Astrocyte of the spinal cord (primary cell): ENCODE measurements around the gene PLAC8.
"Not testable (repeated sequence)": the region's sequence is repeated elsewhere in the genome, so short reads cannot be mapped to it uniquely, and the experiment has no call there.

Experiments used
- DNase-seq: peaks from one replicate; pipeline ENCODE4 v3.0.0; 2011; ENCODE audit warnings: low read depth, low spot score
- H3K4me3 ChIP-seq: 2 replicates; pipeline ENCODE4 v1.5.1; 2011; ENCODE audit warnings: low read depth, mild to moderate bottlenecking, low read length, moderate library complexity
- CTCF ChIP-seq: IDR thresholded peaks from 2 replicates; pipeline ENCODE4 v1.5.1; 2012; ENCODE audit warnings: low read depth, mild to moderate bottlenecking, low read length, inconsistent platforms
- in situ Hi-C: cut with HindIII; loops from 2 replicates; pipeline ENCODE4 v1.10.0; 2017; ENCODE audit warnings: low sequenced_read_pairs

Gene PLAC8

DNA sequence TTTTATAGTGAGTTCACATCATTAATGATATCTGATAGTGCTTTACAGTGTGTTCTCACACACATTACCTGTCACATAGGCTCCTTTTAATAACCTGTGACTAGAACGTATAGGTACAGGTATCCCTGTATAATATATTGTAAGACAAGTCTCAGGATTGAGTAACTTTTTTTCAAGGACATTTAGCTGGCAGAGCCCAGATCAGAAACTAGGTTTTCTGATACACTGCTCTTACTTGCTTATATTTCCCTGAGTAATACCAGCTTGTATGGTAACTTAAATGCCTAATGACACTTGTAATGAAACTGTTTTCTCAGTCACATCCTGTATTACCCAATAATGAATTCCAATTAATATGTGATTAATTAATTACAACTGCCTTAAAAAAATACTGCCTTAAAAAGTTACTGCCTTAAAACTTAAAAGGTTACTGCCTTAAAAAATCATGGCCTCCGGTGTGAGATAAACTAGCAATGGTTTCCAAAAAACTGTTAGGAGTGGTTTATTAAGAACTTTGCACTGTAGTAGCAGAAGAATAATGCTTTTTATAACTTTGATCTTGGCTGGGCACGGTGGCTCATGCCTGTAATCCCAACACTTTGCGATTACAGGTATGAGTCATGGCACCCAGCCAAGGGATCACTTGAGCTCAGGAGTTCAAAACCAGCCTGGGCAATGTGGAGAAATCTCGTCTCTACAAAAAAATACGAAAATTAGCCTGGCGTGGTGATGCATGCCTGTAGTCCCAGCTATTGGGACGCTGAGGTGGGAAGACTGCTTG lies 67.6 kb downstream of the PLAC8 start:
- in situ Hi-C loops, result no loop called here
- no peak for TF ChIP-seq CTCF
- H3K4me3 ChIP-seq, result no peak overlapping the region
- DNase-seq, result no peak

DNA sequence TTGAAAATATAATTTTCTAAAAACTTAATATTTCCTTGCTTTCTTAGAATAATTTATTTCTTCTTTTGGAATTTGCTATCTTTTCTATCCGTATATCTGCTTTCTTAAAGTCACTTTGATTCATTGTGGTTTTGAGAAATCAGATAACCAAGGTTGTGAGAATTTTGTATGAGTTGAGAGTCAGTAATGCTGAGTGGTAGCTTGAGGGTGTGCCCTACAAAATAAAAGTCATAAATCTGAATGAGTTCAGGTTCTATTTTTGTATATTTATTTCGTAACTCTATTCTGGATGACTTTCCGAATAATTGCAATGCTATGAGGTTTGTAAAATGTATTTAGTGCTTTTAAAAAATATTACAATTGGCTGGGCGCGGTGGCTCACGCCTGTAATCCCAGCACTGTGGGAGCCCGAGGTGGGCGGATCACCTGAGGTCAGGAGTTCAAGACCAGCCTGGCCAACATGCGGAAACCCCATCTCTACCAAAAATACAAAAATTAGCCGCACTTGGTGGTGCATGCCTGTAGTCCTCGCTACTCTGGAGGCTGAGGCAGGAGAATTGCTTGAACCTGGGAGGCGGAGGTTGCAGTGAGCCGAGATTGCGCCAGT lies 70.6 kb downstream of the PLAC8 start:
- in situ Hi-C loops, result no loop called here
- TF ChIP-seq CTCF, result no peak
- H3K4me3 ChIP-seq, result no peak overlapping the region
- DNase-seq, result no peak

GRCh38 chr4:83043157-83043556 lies 71.4 kb downstream of the PLAC8 start:
- DNase-seq, H3K4me3 ChIP-seq, in situ Hi-C loops: not testable (repeated sequence)

DNA sequence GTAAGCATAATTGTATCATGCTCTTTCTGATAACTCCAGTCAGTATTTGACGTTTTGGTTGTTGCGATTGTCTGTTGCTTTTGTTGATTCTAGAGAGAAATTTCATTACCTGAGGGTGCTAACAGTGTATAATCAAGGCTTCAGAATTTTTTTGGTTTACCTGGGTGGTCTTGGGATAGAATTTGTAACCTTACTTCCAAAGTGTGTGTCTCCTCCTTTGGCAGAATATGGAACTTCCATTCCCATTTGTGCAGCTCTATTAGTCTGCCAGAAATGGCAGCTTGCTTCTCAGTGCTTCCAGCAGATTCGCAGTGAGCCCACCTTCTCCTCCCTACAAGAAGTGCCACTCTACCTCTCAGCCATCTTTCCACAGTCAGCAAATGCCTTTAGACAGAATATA lies 74.3 kb downstream of the PLAC8 start:
- no peak for TF ChIP-seq CTCF
- no peak for DNase-seq
- no peak overlapping the region for H3K4me3 ChIP-seq
- in situ Hi-C loops, result no loop called here
